ENCODE results near the gene PFDN2.

The PFDN2 gene

GRCh38 chr1:161158316-161159010 is 40.6 kb upstream of the PFDN2 start:
- TF ChIP-seq CTCF (conservative IDR thresholded peaks at IDR 0.05; ENCODE audit: low read length) = no peak
- DNase-seq (ENCODE audit: low read depth) = no peak
- peak overlapping the region; percentile 93 for H3K4me3 ChIP-seq (ENCODE audit: low read length)

GRCh38 chr1:161157867-161158266 is 40.0 kb upstream of the PFDN2 start:
- TF ChIP-seq CTCF (conservative IDR thresholded peaks at IDR 0.05; ENCODE audit: low read length) = no peak
- H3K4me3 ChIP-seq (ENCODE audit: low read length) = no peak overlapping the region
- no peak for DNase-seq (ENCODE audit: low read depth)

- peak within 1 kb of the TSS; percentile 93 for H3K4me3 ChIP-seq (ENCODE audit: low read length)
- no peak for TF ChIP-seq CTCF (conservative IDR thresholded peaks at IDR 0.05; ENCODE audit: low read length)
- peak; percentile 91 for DNase-seq (ENCODE audit: low read depth)
Measured at GRCh38 chr1:161153682-161154337, 36.0 kb upstream of the PFDN2 start, which contains the start of gene UFC1. Gene UFC1, plus strand, starts transcription at chr1:161153978. Its CDS starts 20 bp downstream, at chr1:161153998.

- DNase-seq (ENCODE audit: low read depth) = no peak
- peak overlapping the region; percentile 93 for H3K4me3 ChIP-seq (ENCODE audit: low read length)
- TF ChIP-seq CTCF (conservative IDR thresholded peaks at IDR 0.05; ENCODE audit: low read length) = no peak
Measured at GRCh38 chr1:161153176-161153575, 35.3 kb upstream of the PFDN2 start.

- no peak overlapping the region for H3K4me3 ChIP-seq (ENCODE audit: low read length)
- no peak for DNase-seq (ENCODE audit: low read depth)
- TF ChIP-seq CTCF (conservative IDR thresholded peaks at IDR 0.05; ENCODE audit: low read length) = no peak
Measured at GRCh38 chr1:161145832-161146231, 28.0 kb upstream of the PFDN2 start.

GRCh38 chr1:161140755-161141400 is 23.0 kb upstream of the PFDN2 start:
- TF ChIP-seq CTCF (conservative IDR thresholded peaks at IDR 0.05; ENCODE audit: low read length) = no peak
- DNase-seq (ENCODE audit: low read depth) = no peak
- H3K4me3 ChIP-seq (ENCODE audit: low read length) = no peak overlapping the region

All from AG10803 (cell line).